ENCODE data around the gene JARID2. TPM values are rescaled to one million over a fixed set of nuclear protein-coding genes. Genes with fewer than 3 reads are reported as not detected.

Gene JARID2
- total and polyA plus RNA-seq, 4 donors, result 3.8 to 14.8 (median 12.0) TPM

DNA sequence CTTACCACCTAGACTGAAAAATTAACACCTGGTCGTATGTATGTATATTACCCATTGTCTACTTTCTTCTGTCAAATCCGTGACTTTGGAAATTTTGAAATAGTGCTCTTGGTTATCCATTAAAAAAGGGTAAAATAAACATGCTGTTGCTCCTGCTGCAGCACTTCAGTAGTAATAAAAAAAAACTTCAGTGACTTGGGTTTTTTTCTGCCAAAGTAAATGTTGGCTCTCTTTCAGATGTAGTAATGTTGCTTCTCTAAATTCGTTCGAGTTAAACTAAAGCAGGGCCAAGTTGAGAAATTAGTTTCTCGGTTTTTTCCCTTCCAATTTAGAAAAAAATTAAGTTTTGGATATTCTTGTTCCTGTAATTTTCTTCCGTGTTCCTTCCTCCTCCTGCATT lies 34.2 kb downstream of the JARID2 start:
- no peak for ATAC-seq (ENCODE audit: insufficient read depth, low FRiP score)
- H3K4me1 ChIP-seq (ENCODE audit: control insufficient read depth in 5 of 5, insufficient read depth in 5 of 5, low read length in 5 of 5), result peaks cover 8 to 43% (median 34%) of the 10 kb centered on the region in 5 donors

DNA sequence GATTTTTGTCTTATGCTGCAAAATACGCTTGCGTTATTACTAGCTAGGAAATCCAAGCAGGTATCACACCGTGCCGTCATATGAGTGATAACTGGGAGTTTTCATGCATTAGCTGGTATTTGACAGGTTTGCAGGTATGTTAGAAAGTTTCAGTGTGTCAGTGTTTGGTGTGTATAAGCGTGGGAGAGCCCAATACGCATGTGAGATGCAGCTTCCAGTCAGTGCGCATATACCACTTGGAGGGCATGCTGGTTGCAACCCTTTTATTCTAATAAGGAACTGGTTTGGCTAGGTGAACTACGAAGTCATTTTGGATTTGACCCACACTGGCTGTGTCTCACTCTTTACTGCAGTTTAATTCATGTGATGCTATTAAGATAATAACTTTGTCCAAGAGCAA lies 35.1 kb downstream of the JARID2 start:
- Histone ChIP-seq H3K27ac (ENCODE audit: low read depth in 1 of 2, low read length in 1 of 2) (no peak overlapping the region), H3K9ac (ENCODE audit: insufficient read depth in 1 of 2, low read length in 2 of 2) (no peak overlapping the region), H3K4me1 (ENCODE audit: control insufficient read depth in 5 of 5, insufficient read depth in 5 of 5, low read length in 5 of 5) (peaks cover 8 to 38% (median 29%) of the 10 kb centered on the region in 5 donors), H3K4me3 (no peak overlapping the region), H3K36me3 (ENCODE audit: control insufficient read depth in 4 of 4, insufficient read depth in 4 of 4, low read length in 4 of 4) (no peaks in the 10 kb centered on the region), H3K9me3 (ENCODE audit: control insufficient read depth in 4 of 4, insufficient read depth in 3 of 4, low read length in 3 of 4) (no peaks in the 10 kb centered on the region), H3K27me3 (ENCODE audit: control insufficient read depth in 3 of 3, insufficient read depth in 3 of 3, low read length in 2 of 3) (no peaks in the 10 kb centered on the region)
- TF ChIP-seq, protein P1, sequence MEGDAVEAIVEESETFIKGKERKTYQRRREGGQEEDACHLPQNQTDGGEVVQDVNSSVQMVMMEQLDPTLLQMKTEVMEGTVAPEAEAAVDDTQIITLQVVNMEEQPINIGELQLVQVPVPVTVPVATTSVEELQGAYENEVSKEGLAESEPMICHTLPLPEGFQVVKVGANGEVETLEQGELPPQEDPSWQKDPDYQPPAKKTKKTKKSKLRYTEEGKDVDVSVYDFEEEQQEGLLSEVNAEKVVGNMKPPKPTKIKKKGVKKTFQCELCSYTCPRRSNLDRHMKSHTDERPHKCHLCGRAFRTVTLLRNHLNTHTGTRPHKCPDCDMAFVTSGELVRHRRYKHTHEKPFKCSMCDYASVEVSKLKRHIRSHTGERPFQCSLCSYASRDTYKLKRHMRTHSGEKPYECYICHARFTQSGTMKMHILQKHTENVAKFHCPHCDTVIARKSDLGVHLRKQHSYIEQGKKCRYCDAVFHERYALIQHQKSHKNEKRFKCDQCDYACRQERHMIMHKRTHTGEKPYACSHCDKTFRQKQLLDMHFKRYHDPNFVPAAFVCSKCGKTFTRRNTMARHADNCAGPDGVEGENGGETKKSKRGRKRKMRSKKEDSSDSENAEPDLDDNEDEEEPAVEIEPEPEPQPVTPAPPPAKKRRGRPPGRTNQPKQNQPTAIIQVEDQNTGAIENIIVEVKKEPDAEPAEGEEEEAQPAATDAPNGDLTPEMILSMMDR (IDR thresholded peaks at IDR 0.05; ENCODE audit: control extremely low read depth, extremely low read depth), result no peak
- WGBS, 2 donors, result 81 to 86% methylated on average over 8 of the region's 8 CpGs
- DNase-seq (peak in 1 of 3 donors; percentile 33), ATAC-seq (ENCODE audit: insufficient read depth, low FRiP score) (no peak)

More for the DNA sequence above, 34.2 kb downstream of the JARID2 start:
- Histone ChIP-seq H3K9ac (ENCODE audit: insufficient read depth in 1 of 2, low read length in 2 of 2) (peak overlapping the region in 1 of 2 donors; percentile 49), H3K27me3 (ENCODE audit: control insufficient read depth in 3 of 3, insufficient read depth in 3 of 3, low read length in 2 of 3) (no peaks in the 10 kb centered on the region), H3K4me3 (no peak overlapping the region), H3K9me3 (ENCODE audit: control insufficient read depth in 4 of 4, insufficient read depth in 3 of 4, low read length in 3 of 4) (no peaks in the 10 kb centered on the region), H3K36me3 (ENCODE audit: control insufficient read depth in 4 of 4, insufficient read depth in 4 of 4, low read length in 4 of 4) (no peaks in the 10 kb centered on the region), H3K27ac (ENCODE audit: low read depth in 1 of 2, low read length in 1 of 2) (no peak overlapping the region)
- 19 to 25% methylated on average over 6 of the region's 6 CpGs for WGBS, 2 donors
- TF ChIP-seq, protein P1 (IDR thresholded peaks at IDR 0.05; ENCODE audit: control extremely low read depth, extremely low read depth), result no peak
- peak in 2 of 3 donors; percentile 90 to 95 for DNase-seq

DNA sequence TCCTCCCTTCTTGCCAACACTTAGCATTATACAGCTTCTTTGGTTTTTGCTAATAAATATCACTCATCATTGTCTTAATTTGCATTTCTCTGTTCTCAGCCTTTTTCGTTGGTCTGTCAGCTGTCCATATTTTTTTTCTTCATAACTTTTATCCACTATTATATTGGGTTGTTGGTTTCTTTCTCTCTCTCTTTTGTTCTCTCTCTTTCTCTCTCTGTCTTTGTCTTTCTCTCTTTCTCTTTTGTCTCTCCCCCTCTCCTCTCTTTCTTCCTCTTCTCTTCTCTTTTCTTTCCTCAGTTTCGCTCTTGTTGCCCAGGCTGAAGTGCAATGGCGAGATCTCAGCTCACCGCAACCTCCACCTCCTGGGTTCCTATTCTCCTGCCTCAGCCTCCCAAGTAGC lies 36.5 kb downstream of the JARID2 start:
- TF ChIP-seq, protein P1 (IDR thresholded peaks at IDR 0.05; ENCODE audit: control extremely low read depth, extremely low read depth), result no peak
- H3K36me3 ChIP-seq (ENCODE audit: control insufficient read depth in 4 of 4, insufficient read depth in 4 of 4, low read length in 4 of 4), result no peaks in the 10 kb centered on the region
- H3K9ac ChIP-seq (ENCODE audit: insufficient read depth in 1 of 2, low read length in 2 of 2), result no peak overlapping the region
- DNase-seq (no peak), ATAC-seq (ENCODE audit: insufficient read depth, low FRiP score) (no peak)
- no peaks in the 10 kb centered on the region for H3K9me3 ChIP-seq (ENCODE audit: control insufficient read depth in 4 of 4, insufficient read depth in 3 of 4, low read length in 3 of 4)
- 92 to 95% methylated on average over 4 of the region's 4 CpGs for WGBS, 2 donors
- H3K27ac ChIP-seq (ENCODE audit: low read depth in 1 of 2, low read length in 1 of 2), result no peak overlapping the region
- H3K27me3 ChIP-seq (ENCODE audit: control insufficient read depth in 3 of 3, insufficient read depth in 3 of 3, low read length in 2 of 3), result no peaks in the 10 kb centered on the region
- H3K4me3 ChIP-seq, result no peak overlapping the region
- H3K4me1 ChIP-seq (ENCODE audit: control insufficient read depth in 5 of 5, insufficient read depth in 5 of 5, low read length in 5 of 5), result peaks cover 5 to 33% (median 24%) of the 10 kb centered on the region in 5 donors

DNA sequence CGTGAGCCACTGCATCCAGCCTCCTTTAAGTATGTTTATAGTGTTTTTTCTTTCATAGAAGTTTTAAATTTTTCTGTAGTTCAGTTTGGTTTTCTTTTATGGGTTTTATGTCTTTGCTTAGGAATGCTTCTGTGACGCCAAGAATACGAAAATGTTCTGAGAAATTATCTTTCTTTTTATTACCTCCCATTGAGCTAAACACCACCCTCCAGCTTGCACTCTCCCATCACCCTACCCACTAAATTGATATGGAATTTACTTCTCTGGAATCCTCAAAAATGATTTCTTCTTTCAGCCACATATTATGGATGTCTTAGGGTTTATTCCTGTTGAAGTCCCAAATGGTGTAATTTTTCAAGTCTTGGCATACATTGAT lies 38.1 kb downstream of the JARID2 start:
- Histone ChIP-seq H3K27me3 (ENCODE audit: control insufficient read depth in 3 of 3, insufficient read depth in 3 of 3, low read length in 2 of 3) (no peaks in the 10 kb centered on the region), H3K4me1 (ENCODE audit: control insufficient read depth in 5 of 5, insufficient read depth in 5 of 5, low read length in 5 of 5) (peaks cover 8 to 33% (median 24%) of the 10 kb centered on the region in 5 donors)
- 89 to 91% methylated on average over 3 of the region's 3 CpGs for WGBS, 2 donors

More for the DNA sequence above, 38.1 kb downstream of the JARID2 start:
- H3K4me3 ChIP-seq, result no peak overlapping the region
- no peaks in the 10 kb centered on the region for H3K36me3 ChIP-seq (ENCODE audit: control insufficient read depth in 4 of 4, insufficient read depth in 4 of 4, low read length in 4 of 4)
- no peak overlapping the region for H3K27ac ChIP-seq (ENCODE audit: low read depth in 1 of 2, low read length in 1 of 2)
- H3K9ac ChIP-seq (ENCODE audit: insufficient read depth in 1 of 2, low read length in 2 of 2), result no peak overlapping the region
- TF ChIP-seq, protein P1 (IDR thresholded peaks at IDR 0.05; ENCODE audit: control extremely low read depth, extremely low read depth), result no peak
- no peak for ATAC-seq (ENCODE audit: insufficient read depth, low FRiP score)
- no peaks in the 10 kb centered on the region for H3K9me3 ChIP-seq (ENCODE audit: control insufficient read depth in 4 of 4, insufficient read depth in 3 of 4, low read length in 3 of 4)
- no peak for DNase-seq
